ENCODE results near the gene CNPY1. TPM values are rescaled to one million over a fixed set of nuclear protein-coding genes. Genes with fewer than 3 reads are reported as not detected.

CNPY1 gene
- total and polyA plus RNA-seq, 2 of the 8 experiments (the other 6 are each of a cell fraction or from before 2014, with no cell fraction given) = not detected

GRCh38 chr7:155547161-155547791, 917 bp upstream of the CNPY1 start (continued):
- TF ChIP-seq, protein P1, sequence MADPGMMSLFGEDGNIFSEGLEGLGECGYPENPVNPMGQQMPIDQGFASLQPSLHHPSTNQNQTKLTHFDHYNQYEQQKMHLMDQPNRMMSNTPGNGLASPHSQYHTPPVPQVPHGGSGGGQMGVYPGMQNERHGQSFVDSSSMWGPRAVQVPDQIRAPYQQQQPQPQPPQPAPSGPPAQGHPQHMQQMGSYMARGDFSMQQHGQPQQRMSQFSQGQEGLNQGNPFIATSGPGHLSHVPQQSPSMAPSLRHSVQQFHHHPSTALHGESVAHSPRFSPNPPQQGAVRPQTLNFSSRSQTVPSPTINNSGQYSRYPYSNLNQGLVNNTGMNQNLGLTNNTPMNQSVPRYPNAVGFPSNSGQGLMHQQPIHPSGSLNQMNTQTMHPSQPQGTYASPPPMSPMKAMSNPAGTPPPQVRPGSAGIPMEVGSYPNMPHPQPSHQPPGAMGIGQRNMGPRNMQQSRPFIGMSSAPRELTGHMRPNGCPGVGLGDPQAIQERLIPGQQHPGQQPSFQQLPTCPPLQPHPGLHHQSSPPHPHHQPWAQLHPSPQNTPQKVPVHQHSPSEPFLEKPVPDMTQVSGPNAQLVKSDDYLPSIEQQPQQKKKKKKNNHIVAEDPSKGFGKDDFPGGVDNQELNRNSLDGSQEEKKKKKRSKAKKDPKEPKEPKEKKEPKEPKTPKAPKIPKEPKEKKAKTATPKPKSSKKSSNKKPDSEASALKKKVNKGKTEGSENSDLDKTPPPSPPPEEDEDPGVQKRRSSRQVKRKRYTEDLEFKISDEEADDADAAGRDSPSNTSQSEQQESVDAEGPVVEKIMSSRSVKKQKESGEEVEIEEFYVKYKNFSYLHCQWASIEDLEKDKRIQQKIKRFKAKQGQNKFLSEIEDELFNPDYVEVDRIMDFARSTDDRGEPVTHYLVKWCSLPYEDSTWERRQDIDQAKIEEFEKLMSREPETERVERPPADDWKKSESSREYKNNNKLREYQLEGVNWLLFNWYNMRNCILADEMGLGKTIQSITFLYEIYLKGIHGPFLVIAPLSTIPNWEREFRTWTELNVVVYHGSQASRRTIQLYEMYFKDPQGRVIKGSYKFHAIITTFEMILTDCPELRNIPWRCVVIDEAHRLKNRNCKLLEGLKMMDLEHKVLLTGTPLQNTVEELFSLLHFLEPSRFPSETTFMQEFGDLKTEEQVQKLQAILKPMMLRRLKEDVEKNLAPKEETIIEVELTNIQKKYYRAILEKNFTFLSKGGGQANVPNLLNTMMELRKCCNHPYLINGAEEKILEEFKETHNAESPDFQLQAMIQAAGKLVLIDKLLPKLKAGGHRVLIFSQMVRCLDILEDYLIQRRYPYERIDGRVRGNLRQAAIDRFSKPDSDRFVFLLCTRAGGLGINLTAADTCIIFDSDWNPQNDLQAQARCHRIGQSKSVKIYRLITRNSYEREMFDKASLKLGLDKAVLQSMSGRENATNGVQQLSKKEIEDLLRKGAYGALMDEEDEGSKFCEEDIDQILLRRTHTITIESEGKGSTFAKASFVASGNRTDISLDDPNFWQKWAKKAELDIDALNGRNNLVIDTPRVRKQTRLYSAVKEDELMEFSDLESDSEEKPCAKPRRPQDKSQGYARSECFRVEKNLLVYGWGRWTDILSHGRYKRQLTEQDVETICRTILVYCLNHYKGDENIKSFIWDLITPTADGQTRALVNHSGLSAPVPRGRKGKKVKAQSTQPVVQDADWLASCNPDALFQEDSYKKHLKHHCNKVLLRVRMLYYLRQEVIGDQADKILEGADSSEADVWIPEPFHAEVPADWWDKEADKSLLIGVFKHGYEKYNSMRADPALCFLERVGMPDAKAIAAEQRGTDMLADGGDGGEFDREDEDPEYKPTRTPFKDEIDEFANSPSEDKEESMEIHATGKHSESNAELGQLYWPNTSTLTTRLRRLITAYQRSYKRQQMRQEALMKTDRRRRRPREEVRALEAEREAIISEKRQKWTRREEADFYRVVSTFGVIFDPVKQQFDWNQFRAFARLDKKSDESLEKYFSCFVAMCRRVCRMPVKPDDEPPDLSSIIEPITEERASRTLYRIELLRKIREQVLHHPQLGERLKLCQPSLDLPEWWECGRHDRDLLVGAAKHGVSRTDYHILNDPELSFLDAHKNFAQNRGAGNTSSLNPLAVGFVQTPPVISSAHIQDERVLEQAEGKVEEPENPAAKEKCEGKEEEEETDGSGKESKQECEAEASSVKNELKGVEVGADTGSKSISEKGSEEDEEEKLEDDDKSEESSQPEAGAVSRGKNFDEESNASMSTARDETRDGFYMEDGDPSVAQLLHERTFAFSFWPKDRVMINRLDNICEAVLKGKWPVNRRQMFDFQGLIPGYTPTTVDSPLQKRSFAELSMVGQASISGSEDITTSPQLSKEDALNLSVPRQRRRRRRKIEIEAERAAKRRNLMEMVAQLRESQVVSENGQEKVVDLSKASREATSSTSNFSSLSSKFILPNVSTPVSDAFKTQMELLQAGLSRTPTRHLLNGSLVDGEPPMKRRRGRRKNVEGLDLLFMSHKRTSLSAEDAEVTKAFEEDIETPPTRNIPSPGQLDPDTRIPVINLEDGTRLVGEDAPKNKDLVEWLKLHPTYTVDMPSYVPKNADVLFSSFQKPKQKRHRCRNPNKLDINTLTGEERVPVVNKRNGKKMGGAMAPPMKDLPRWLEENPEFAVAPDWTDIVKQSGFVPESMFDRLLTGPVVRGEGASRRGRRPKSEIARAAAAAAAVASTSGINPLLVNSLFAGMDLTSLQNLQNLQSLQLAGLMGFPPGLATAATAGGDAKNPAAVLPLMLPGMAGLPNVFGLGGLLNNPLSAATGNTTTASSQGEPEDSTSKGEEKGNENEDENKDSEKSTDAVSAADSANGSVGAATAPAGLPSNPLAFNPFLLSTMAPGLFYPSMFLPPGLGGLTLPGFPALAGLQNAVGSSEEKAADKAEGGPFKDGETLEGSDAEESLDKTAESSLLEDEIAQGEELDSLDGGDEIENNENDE (IDR thresholded peaks at IDR 0.05; ENCODE audit: insufficient replicate concordance, low read length) = no peak
- no peak for TF ChIP-seq TCF12 (IDR thresholded peaks at IDR 0.05; ENCODE audit: low read depth, low read length)
- no peak for TF ChIP-seq RNF2 (IDR thresholded peaks at IDR 0.05; ENCODE audit: borderline replicate concordance, low read depth, low read length, missing control alignments, poor library complexity, severe bottlenecking)

All from H1 (cell line).